Neural cell (in vitro differentiated cells): ENCODE measurements around the gene RUFY3. TPM values are rescaled to one million over a fixed set of nuclear protein-coding genes. Genes with fewer than 3 reads are reported as not detected.

Experiments
- H2AFZ ChIP-seq: fragments of 200-600, 300-800 bp; sonication (generic), shearing (Covaris generic); 2 replicates; pipeline ENCODE4 v1.6.0; 2014; ENCODE audit warnings: low read depth, mild to moderate bottlenecking, antibody characterized with exemption, low read length, moderate library complexity
- H3F3A ChIP-seq: fragments of 200-600 bp; shearing (Covaris generic); 2 replicates; pipeline ENCODE4 v1.6.1; 2016; ENCODE audit warnings: mild to moderate bottlenecking, moderate library complexity, mixed read lengths, antibody characterized with exemption, low read length; ENCODE audit not compliant: insufficient read depth, poor library complexity, severe bottlenecking
- H3K27ac ChIP-seq: fragments of 200-600, 300-800 bp; sonication (generic), shearing (Covaris generic); 2 replicates; pipeline ENCODE4 v1.5.1; 2014; ENCODE audit warnings: mild to moderate bottlenecking, low read length, moderate library complexity
- H3K27me3 ChIP-seq: fragments of 300-800, 200-600 bp; sonication (generic), shearing (Covaris generic); 2 replicates; pipeline ENCODE4 v1.6.0; 2014; ENCODE audit warnings: mild to moderate bottlenecking, low read depth, low read length, moderate library complexity; ENCODE audit not compliant: insufficient read depth
- H3K36me3 ChIP-seq: fragments of 300-800, 200-600 bp; sonication (generic), shearing (Covaris generic); 2 replicates; pipeline ENCODE4 v1.5.1; 2014; ENCODE audit warnings: mild to moderate bottlenecking, antibody characterized with exemption, low read length, moderate library complexity; ENCODE audit not compliant: insufficient read depth
- H3K4me2 ChIP-seq: fragments of 300-800, 200-600 bp; sonication (generic), shearing (Covaris generic); 2 replicates; pipeline ENCODE4 v1.6.0; 2014; ENCODE audit warnings: mild to moderate bottlenecking, low read length
- H3K4me3 ChIP-seq: fragments of 300-800, 200-600 bp; sonication (generic), shearing (Covaris generic); 2 replicates; pipeline ENCODE4 v1.5.1; 2014; ENCODE audit warnings: mild to moderate bottlenecking, low read length, moderate library complexity
- H3K79me2 ChIP-seq: fragments of 200-600 bp; shearing (Covaris generic); replicated peaks from 2 replicates; pipeline ENCODE4 v1.6.0; 2014; ENCODE audit warnings: mild to moderate bottlenecking, low read length, moderate library complexity; ENCODE audit not compliant: insufficient read depth
- H3K9ac ChIP-seq: fragments of 300-800, 200-600 bp; sonication (generic), shearing (Covaris generic); 2 replicates; pipeline ENCODE4 v1.6.1; 2016; ENCODE audit warnings: mild to moderate bottlenecking, low read length, mixed read lengths
- H3K9me2 ChIP-seq: fragments of 200-600 bp; shearing (Covaris generic); 2 replicates; pipeline ENCODE4 v1.6.1; 2016; ENCODE audit warnings: mild to moderate bottlenecking, low read length, mixed read lengths; ENCODE audit not compliant: insufficient read depth
- H3K9me3 ChIP-seq: fragments of 200-600, 300-800 bp; sonication (generic), shearing (Covaris generic); 2 replicates; pipeline ENCODE4 v1.6.1; 2016; ENCODE audit warnings: mild to moderate bottlenecking, mixed run types, low read length, moderate library complexity, mixed read lengths
- H4K20me1 ChIP-seq: fragments of 200-600 bp; shearing (Covaris generic); 2 replicates; pipeline ENCODE4 v1.6.1; 2016; ENCODE audit warnings: mild to moderate bottlenecking, mixed run types; ENCODE audit not compliant: insufficient read depth
- CTCF ChIP-seq: fragments of 450-650 bp; IDR thresholded peaks from 2 replicates; pipeline ENCODE4 v1.5.1; 2014; ENCODE audit warnings: antibody characterized with exemption, mild to moderate bottlenecking, moderate library complexity; ENCODE audit not compliant: poor library complexity, severe bottlenecking
- EP300 ChIP-seq: fragments of 450-650 bp; conservative IDR thresholded peaks from 2 replicates; pipeline ENCODE4 v1.6.1; 2014; ENCODE audit warnings: antibody characterized with exemption, mild to moderate bottlenecking, moderate library complexity; ENCODE audit not compliant: poor library complexity, severe bottlenecking
- EZH2 ChIP-seq: fragments of 200-600, 300-800 bp; shearing (Covaris generic), sonication (generic); IDR thresholded peaks from 2 replicates; pipeline ENCODE4 v1.6.1; 2014; ENCODE audit warnings: antibody characterized with exemption, low read length, borderline replicate concordance, mild to moderate bottlenecking; ENCODE audit not compliant: insufficient read depth, poor library complexity, severe bottlenecking
- MXI1 ChIP-seq: fragments of 450-650 bp; conservative IDR thresholded peaks from 2 replicates; pipeline ENCODE4 v1.6.1; 2014; ENCODE audit warnings: antibody characterized with exemption, mild to moderate bottlenecking; ENCODE audit not compliant: poor library complexity, severe bottlenecking
- POLR2AphosphoS5 ChIP-seq: IDR thresholded peaks from 2 replicates; pipeline ENCODE4 v1.6.1; 2012
- RAD21 ChIP-seq: fragments of 450-650 bp; conservative IDR thresholded peaks from 2 replicates; pipeline ENCODE4 v1.6.1; 2014; ENCODE audit warnings: antibody characterized with exemption, mild to moderate bottlenecking, moderate library complexity
- REST ChIP-seq: IDR thresholded peaks from 2 replicates; pipeline ENCODE4 v1.6.1; 2012; ENCODE audit warnings: borderline replicate concordance
- SMC3 ChIP-seq: fragments of 450-650 bp; conservative IDR thresholded peaks from 2 replicates; pipeline ENCODE4 v1.6.1; 2014; ENCODE audit warnings: antibody characterized with exemption, mild to moderate bottlenecking, moderate library complexity; ENCODE audit not compliant: poor library complexity
- TAF1 ChIP-seq: IDR thresholded peaks from 2 replicates; pipeline ENCODE4 v1.6.1; 2012; ENCODE audit warnings: low read depth
- polyA plus RNA-seq: library from polyadenylated mRNA; depleted of rRNA; stranded (reverse); fragments of >200 nt; gene quantifications from 2 replicates; pipeline ENCODE4 v1.2.3, GENCODE V29; 2014

The RUFY3 gene
- polyA plus RNA-seq, 1 donor from 2014 or later, result 414 TPM

GRCh38 chr4:70705183-70706043 is 16.4 kb upstream of the RUFY3 start:
- Histone ChIP-seq H3K4me3 (peak overlapping the region; percentile 96), H3K9me2 (no peaks in the 10 kb centered on the region), H3K36me3 (no peaks in the 10 kb centered on the region), H3K27me3 (no peaks in the 10 kb centered on the region), H3K9ac (peak overlapping the region; percentile 95), H3F3A (no peaks in the 10 kb centered on the region), H2AFZ (peak overlapping the region; percentile 83), H3K9me3 (no peaks in the 10 kb centered on the region), H3K79me2 (peaks cover 29% of the 10 kb centered on the region), H4K20me1 (no peaks in the 10 kb centered on the region), H3K27ac (peak overlapping the region; percentile 97), H3K4me2 (peak overlapping the region; percentile 90)
- TF ChIP-seq TAF1 (no peak), RAD21 (peak; percentile 26), EP300 (no peak), SMC3 (peak; percentile 39), REST (peak; percentile 10), CTCF (no peak), POLR2AphosphoS5 (no peak), EZH2 (no peak), MXI1 (peak; percentile 78)

GRCh38 chr4:70706044-70706461 is 15.7 kb upstream of the RUFY3 start:
- Histone ChIP-seq H3K9ac (peak overlapping the region; percentile 95), H3K79me2 (peaks cover 29% of the 10 kb centered on the region), H3K27ac (peak overlapping the region; percentile 97)

More at GRCh38 chr4:70706044-70706461, 15.7 kb upstream of the RUFY3 start:
- peak overlapping the region; percentile 83 for H2AFZ ChIP-seq
- no peaks in the 10 kb centered on the region for H3K9me3 ChIP-seq
- no peaks in the 10 kb centered on the region for H4K20me1 ChIP-seq
- no peaks in the 10 kb centered on the region for H3K27me3 ChIP-seq
- no peaks in the 10 kb centered on the region for H3F3A ChIP-seq
- no peaks in the 10 kb centered on the region for H3K9me2 ChIP-seq
- H3K4me2 ChIP-seq, result peak overlapping the region; percentile 90
- no peaks in the 10 kb centered on the region for H3K36me3 ChIP-seq
- H3K4me3 ChIP-seq, result peak overlapping the region; percentile 96
- TF ChIP-seq REST, result no peak
